GM18861 (cell line): ENCODE data around the gene CCDC187.

Experiments
- ATAC-seq: cut with Tn5 transposase; IDR thresholded peaks from one replicate; pipeline ENCODE4 v1.9.1; 2021; ENCODE audit not compliant: unreplicated experiment

The CCDC187 gene

DNA sequence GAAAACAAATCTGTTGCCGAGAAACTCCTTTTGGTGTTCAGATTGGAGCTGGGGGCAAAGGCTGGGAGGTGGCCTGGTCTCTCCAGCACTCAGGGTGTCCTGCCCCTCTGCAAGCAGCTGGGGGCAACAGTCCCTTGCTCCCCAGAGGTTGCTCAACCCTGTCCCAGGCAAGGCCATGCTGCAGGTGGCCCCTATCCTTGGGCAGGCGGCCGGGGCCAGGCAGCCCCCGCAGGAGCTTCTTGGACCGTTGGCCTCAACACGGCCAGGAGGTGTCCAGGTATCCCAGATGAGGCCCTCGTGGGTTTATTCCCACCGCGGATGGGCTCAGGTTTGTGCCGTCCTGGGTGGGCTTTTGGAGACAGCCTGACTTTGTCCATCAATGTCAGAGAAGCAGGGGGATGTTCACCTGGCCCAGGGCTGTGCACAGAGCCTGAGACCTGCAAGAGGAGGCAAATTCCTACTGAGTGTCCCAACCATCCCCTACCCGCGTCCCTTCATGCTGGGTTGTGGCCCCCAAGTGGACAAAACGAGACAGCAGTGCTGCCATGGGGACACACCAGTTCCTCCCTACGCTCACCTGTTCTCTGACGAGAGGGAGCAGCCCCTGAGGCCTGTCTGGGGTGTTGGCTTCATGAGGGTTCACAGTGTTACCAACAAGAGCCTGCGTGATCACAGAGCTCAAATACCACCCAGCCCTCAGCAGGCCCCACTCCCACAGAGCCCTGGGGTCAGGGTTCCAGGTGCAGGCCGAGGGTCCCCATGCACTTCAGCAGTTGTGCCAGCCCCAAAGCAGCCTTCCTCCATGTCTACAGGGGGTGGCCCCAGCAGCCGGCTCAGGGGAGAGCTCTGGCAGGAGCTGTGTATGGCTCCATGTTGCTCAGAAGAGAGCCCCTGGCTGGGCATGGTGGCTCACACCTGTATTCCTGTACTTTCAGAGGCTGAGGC lies 9.5 kb upstream of the CCDC187 start:
- ATAC-seq = no peak

DNA sequence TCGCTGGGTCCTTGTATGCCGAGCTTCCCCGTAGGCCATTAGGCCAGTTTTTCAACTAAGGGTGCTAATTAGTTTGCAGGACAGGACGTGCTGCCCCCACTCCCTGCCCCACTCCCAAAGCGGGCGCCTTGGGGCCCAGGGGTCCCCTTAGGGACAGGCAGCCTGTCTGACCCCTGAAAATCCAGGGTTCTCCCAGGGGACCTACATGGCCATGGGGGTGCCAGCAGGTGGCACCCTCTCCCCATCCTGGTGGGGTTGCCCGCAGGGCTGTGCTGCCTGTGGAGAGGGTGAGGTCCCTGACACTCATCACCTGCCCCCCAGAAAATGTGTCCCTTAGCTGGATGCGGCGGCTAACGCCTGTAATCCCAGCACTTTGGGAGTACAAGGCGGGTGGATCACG lies 8.5 kb upstream of the CCDC187 start:
- ATAC-seq = no peak

DNA sequence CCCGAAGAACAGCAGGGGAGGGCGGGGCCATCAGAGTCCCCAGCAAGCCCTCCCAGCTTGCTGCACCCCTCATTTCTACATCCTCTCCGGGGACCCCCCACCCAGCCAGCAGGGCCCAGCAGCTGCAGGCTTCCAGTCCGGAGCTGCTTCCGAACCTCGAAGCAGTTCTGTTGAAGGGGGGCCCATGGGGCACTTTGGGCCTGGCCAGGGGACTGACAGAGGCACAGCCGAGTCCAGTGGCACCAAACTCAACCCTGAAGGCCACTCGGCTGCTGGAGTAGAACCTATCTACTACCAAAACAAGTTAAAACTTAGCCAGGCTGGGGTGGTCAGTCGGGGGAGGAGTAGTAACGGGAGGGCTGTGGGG lies 8.1 kb upstream of the CCDC187 start:
- ATAC-seq = no peak

DNA sequence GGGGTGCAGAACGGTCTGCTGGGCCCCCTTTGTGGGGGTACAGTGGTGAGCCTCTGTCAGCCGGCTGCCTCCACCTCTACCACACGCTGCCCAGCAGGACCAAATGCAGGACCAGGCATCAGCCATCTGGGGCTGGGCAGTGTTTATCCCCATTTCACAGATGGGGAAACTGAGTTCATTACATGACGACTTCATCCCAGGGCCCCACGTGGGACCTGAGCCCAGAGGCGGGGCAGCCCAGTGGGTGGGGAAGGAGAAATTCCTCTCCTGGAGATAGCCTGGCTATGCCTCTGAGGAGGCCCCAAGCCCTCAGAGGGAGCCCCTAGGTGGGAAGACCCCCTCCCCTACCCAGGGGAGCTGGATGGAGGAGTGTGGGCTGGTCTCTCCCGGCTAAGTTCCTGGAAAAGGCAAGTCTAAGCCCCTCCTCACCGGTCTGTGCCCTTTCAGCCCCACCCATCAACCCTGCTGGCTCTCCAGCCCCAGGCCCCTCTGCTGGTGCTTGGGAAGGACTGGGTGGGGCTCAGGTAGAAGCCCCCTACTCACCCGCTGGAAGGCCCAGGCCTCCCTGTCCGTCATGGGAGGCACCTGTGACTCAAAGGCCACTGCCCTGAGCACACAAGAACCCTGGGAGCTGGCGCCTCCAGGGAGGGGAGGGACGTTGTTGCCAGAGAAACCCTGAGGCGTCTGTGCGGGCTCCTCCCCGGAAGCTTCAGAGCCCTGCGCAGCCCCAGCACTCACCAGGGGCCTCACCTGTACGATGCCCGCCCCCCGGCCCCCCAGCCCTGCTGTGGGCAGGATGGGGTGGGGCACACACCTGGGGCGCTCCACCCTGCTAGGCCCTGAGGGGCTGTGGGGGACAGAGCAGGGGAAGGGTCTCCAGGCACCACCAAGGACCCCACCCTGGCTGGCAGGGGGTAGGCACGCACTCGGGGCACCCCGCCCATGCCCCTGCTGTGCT lies 7.4 kb upstream of the CCDC187 start:
- ATAC-seq = no peak

DNA sequence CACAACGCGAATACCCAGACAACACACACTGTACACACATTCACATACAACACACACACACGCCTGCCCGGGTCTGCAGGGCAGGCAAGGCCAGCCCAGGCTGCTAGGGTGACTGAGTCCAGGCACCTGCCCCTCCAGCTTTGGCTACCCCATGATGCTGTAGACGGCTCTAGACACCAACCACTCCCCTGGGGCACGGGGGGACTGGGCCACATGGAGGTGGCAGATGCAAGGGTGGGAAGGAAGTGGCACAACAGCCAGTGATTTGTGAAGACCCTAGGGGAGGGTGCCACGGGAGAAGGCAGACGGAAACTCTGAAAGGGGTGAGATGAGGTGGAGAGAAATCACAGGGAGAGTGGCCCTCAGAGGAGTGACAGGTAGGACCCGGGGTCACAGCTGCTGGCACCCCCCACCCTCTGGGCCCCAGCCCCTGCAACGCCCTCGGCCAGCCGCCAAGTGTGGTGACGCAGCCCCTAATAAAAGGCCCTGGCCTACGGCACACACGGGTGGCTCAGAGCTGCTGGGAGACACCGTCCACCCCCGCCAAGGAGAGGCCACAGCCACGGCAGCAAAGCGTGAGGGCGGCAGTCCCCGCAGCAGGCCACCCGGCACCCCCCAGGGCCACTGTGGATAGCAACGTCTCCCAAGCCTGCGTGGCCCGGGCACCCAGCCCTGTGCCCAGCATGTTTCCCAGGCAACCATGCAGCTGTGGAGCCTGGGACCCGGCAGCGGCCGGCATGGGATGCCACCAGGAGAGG lies 6.6 kb upstream of the CCDC187 start:
- ATAC-seq = no peak

DNA sequence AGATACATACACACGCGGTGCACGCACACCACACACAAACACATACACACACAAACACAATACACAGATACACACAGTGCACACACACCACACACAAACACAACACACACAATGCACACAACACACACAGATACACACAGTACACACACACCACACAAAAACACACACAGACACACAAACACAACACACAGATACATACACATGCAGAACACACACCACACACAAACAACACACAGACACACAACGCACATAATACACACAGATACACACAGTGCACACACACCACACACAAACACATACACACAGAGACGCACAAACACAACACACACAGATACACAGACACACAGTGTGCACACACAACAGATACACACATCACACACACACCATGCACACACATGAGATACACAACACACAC lies 5.9 kb upstream of the CCDC187 start:
- ATAC-seq = no peak

DNA sequence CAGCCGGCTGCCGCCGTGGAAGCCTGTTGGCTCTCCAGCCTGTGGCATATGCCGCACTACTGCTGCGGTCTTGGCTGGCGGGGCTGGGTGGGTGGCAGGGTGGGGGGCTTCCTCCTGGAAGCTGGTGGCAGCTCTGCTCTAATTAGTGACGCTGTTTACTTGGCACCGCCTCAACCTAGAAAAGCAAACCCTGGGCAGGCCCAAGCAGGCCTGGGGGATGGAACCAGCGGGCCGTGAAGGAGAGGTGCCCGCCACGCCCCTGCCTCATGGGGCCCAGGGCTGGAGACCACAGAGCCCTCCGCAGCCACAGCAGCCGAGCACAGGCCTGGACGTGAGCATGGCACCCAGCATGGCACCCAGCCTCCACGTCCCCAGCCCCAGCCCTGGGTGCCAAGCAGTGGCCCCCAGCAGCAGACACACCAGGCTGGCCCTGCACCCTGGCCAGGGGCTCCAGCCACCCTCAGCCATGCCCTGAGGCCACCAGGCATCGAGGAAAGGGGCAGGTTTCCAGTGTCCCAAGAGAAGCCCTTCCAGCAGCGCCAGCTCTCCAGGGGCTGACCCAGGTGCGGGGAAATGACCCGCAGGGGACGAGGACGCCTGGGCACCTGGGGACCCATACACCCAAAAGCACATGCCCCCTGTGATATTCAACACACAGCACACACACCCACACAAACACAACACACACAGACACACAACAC lies 5.4 kb upstream of the CCDC187 start:
- no peak for ATAC-seq

DNA sequence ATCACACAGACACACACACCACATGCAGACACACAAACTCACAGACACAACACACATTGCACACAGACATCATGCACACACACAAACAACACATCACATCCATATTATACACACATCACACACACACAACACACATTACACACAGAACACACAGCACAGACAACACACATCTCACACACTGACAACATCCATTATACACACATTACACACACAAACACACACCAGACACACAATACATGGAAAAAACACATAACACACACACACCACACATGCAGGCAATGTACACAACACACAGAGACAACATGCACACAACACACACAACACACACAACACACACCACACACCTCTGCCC lies 4.8 kb upstream of the CCDC187 start:
- ATAC-seq = no peak

DNA sequence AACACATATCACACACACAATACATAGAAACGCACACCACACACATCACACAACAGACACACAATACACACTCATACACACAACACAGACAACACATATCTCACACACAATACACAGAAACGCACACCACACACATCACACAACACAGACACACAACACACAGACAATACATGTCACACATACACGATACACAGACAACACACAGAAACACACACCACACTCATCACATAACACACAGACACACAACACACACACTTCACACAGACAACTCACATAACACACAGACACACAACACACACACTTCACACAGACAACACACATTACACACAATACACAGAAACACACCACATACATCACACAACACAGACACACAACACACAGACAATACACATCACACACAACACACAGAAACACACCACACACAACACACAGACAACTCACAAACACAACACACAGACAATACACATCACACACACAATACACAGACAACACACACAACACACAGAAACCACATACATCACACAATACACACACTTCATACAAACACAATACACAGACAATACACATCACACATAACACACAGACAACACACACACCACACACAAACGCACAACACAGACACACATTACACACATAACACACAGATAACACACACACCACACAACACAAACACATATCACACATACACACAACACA lies 4.3 kb upstream of the CCDC187 start:
- ATAC-seq = no peak

DNA sequence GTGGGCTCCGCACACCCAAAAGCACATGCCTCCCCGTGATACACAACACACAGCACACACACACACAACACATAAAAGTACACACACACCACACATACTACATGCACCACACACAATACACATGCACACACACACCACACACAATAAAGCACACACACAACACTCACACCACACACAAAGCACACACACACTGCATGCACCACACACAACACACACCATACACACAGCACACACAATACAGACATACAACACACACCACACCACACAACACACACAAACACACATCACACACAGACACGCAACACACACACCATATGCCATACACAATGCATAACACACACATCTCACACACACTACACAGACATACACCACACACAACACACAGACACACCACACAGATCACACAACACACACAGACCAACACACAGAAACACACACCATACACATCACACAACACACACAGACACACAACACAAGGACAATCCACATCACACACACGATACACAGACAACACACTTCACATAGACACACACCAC lies 3.4 kb upstream of the CCDC187 start:
- no peak for ATAC-seq

DNA sequence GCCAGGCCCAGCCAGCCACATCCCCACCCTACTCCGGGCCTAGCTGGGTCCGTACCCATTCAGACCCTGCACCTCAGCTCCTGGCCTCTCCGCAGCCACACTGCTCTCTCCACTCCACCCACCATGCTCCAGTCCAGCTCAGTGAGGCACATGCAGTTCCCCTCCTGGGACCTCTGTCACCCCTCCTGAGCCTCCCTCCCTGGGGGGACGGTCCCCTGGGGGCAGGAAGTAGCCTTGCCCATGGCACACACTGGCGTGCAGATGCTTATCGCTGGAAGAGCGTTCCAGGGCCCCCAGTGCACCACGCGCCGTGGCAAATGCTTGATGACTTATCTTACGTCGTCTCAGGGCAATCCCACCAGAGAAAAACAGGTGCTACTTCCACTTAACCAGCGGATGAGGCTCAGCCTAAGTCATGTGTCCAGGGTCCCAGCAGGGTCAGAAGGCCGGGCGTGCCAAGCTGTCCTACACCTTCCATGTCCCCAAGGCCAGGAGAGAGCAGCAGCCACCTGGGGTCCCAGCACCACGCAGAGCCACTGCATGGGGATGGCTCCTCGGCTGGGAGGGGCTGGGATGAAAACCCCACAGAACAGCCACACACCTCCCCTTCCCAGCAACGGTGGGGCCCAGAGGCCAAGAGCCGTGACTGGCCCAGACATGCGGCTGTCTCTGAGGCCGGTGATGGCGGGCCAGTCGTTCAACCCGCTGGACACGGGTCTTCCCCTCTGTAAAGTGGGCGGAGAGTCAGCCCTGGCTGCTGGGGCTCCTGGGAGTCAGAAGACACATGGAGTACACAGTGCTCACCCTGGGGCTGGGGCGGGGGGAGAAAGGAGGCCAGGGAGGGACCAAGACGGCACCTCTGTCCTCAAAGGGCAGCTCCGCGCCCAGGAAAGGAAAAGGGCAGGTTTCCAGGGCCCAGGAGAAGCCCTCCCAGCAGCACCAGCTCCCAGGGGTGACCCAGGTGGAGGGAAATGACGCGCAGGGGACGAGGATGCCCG lies 2.6 kb upstream of the CCDC187 start:
- ATAC-seq = no peak

DNA sequence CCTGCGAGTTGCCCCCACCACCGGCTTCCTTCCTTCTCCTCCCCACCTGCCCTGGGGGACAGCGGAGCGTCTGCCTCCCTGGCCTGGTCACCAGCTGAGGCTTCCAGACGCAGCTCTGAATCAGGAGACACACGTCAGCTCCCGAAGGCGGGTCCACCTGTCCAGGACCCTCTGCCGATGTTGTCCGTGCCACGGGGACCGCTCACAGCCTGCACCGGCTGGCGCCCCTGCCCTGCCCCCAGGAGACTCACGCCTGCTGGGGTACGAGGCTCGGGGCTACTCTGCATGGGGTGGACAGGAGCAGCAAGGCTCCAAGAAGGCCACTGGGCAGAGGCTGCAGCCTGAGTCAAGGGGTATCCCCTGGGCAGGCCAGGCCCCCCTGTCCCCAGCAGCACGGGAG lies 1.9 kb upstream of the CCDC187 start:
- no peak for ATAC-seq

DNA sequence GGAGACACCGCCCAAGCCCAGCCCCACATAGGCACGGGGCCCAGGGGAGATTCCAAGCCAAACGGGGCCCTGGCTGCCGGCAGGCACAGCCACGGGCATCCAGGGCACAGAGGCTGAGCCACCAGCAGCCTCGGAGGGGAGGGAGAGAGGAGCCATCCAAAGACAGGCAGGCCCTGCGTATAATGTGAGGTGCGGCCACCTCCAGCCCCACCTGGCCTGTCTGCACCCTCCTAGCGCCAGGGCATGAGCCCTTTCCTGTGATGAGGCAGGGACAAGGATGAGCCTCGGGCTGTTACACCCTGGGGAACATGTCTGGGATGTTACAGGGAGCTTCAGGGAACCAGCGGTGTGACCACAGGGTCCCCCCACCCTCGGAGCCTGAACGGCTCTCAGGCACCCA lies 1.1 kb upstream of the CCDC187 start:
- ATAC-seq = no peak

DNA sequence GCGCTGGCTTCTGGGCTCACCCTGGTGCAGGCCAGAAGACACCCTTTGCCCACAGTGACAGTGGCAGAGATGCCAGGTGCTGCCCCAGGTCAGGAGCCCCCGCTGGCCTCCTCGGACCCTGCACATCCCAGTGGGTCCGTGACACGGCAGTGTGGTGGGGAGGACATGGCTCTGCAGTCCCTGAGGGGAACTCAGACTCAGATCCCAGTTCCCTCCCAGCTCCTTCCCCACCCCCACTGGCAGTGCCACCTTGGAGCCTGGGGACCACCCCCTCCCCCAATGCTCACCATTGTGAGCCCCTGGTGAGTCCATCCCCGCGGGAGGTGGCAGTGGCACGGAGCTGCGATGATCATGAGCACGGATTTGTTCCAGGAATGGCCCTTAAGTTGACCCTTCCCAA lies 562 bp upstream of the CCDC187 start:
- no peak for ATAC-seq

DNA sequence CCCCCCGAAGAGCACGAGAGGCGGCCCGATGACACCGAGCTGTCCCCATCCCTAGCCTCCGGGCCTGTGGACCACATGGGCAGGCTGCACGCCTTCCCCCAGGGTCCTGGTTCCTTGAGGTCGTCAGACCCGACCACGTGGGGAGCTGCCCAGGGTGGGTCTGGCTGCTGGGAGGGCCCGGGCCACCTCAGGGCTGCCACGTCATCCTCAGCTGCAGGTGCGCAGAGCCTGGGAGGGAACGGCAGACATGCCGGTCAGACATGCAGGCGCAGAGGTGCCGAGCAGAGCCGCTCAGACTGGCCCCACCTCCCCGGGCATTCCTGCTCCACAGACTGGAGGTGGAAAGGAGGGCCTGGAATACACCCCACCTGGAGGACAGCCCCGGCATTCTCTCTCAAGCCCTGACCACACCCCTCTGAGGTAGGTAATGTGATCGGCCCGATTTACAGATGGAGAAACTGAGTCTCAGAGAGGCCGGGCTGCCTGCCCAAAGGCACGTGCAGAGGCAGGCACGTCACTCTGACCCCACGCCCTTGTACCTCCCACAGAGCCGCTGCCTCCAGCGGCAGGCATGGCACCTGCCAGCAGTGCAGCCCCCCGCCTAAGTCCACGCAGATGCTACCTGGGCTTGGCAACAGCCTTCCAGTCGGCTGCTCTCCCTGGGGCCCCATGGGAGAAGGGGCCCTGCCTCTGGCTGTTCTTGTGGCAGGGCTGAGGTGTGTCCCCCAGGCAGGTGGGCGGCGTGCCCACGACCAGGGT lies 649 bp downstream of the CCDC187 start:
- ATAC-seq = no peak

DNA sequence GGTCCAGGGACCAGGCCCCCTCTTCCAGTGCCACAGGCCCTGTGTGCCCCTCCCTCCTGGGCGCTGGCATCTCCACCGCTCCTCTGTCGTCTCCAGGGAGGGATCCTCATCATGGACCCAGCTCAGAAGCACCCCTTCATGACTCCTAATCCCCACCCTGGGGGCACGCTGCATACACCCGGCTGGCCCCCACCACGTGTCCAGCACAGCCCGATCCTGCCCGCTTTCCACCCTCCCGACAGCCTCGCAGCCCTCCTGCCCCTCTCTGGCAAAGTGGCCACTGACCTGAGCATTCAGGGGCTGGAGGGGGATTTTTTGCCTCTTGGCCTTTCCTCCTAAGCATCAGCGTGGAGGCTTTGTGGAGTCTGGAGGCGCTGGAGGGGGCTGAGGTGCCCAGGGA lies 1.4 kb downstream of the CCDC187 start:
- ATAC-seq = no peak

DNA sequence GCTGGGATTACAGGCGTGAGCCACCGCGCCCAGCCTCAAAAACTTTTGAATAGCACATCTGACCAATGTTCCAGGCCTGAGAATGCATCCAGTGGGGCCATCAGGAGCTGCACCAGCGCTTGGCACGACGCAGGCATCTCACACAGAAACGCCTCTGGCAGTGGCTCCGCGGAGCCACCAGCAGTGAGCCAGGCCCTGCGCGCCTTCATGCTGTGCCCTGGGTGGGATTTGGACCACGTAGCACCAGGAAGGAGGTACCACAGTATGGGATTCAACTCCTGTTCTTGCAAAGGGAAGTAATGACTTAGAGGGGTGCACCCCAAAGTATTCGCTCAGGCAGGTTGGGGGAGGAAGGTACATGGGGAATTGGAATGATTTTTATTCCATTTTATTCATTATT lies 3.0 kb downstream of the CCDC187 start:
- ATAC-seq = no peak

DNA sequence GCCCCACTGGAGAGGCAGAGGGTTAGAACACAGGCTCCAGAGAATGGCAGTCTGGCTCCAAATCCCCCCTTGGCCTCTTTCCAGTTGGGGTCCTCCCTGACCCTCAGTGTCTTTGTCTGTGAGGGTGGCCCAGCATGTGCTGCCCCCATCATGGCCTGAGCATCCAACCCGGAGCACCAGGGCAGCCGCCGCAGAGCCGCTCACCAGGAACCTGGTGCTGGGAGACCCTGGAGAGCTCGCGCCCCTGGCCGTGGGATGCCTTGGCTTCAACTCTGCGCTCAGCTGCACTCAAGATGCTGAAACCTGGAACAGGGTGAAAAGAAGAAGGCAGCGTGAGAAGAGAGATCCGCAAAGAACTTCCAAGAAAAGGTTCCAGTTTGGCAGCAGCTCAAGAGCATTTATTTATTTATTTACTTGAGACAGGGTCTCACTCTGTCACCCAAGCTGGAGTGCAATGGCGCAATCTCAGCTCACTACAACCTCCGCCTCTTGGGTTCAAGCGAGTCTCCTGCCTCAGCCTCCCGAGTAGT lies 3.8 kb downstream of the CCDC187 start:
- no peak for ATAC-seq
